Fibroblast of skin of left biceps (primary cell): Measurements from ENCODE around the gene PDZRN4.

Source experiments
- DNase-seq, 2 experiments: peaks; one replicate each; pipeline ENCODE4 v3.0.0-alpha.2; 2013; ENCODE audit warnings: low read depth in 2 of 2

The PDZRN4 gene

DNA sequence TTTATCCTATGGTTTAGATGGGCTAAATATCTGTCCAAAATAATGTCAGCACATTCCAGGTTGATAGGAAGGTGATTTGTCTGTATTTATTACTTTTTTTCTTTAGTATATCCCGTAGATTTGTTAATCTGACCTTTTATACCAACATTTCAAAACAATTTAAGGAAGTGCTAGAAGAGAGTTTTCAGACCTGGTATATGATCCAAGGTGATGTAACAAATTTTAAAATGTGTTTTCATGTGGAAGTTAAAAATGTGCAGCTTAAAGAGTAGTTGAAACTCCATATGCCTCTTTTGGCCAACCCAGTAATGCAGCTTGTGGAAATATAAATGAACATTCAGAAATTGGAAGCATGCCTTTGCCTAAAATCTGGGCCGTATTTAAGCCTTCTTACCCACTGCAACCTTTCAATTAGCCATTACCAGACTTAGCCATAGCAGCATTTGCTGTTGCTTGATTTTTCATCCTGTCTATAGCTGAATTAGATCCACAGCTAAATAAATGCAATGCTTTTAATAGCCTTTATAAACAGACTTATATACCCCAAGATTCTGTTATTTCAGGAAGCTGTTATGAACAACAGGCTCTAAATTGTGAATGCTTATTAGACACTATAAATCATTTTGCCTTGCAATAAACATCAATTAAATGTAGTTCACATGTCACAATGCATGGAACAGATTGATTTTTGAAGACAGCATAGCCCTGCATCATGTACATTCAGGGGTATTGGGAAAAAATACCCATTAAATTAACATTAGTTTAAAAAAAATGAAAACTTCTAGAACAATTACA lies 271.2 kb downstream of the PDZRN4 start:
- DNase-seq = no peak

DNA sequence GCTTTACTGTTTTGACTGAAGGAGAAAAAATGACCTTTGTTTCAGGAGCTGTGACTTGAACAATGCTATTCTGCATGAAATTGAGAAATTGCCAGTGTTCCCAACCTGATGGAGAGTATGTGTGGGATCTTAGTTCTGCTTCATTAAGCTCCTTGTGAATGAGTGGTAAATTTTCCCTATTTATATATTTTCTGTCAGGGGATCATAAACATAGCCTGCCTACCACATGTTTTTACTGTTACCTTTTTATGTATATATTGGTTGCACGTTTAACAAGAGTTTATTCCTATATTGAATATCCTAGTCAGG lies 271.7 kb downstream of the PDZRN4 start:
- no peak for DNase-seq

DNA sequence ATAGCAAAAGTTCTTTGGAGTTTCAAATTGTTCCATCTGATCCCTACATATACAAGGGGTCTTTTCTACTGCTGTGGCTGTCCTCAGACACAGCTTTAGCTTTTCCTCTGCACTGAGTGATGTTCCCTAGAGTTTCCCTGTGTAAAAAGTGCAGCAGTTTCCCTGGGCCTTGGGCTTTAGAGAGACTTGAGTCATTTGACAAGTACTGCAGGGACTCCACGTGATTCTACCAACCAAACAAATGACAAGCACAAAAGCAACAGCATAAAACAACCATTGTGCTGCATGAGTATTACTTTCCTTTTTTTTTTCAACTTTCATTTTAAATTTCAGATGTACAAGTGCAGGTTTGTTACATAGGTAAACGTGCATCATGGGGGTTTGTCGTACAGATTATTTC lies 272.8 kb downstream of the PDZRN4 start:
- no peak for DNase-seq

DNA sequence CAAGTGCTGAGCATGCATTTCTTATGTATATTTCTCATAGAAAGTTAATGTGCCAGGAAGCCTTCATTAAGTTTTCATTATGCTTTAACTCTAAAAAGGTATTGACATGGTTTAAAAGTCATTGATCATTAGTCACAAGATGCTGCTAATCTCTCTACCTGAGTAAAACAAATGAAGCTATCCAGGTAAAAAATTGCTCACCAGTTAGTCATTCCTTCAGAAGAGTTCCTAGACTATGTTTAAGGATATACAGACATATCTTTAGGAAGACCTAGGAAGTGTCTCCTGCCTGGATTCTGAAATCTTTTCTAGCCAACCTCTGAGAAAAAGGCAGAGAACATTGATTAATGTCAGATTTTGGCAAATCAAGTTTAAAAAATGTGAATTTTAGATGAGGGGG lies 274.2 kb downstream of the PDZRN4 start:
- DNase-seq = no peak

DNA sequence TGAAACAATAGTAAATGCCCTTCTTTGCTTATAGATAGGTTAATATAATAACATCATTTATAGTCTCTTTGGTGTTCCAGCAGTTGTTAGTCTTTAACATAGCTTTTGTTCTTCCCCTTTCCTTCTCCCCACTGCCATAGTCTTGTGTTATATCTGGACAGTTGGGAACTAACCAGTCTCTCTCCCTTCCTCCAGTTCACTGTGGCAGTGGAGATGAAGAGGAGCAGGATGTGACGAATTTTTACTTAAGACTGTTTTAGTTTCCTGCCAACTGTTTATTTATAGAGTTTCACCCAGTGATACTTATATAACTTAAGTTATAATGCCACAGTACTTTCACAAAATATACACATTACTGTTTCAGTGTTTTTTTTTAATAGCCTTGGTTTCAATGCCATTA lies 277.4 kb downstream of the PDZRN4 start:
- no peak for DNase-seq

DNA sequence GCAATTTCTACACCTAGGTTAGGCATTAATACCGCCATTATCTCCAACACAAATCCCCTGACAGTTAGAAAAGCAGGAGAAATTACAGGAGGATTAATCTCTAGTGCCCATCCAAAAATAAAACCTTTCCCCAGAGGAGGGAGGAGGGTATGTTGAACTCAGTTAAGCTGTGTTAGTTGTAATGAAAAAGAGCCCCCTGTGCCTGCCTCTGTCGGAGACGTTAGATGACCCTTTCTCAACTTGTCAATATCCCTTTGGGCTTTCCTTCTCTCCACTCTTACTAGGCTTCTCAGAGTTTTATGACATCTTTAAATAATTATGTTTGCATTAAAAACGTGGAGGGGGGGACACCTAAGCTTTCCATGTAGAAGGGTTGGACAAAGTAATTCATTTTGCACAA lies 278.2 kb downstream of the PDZRN4 start:
- no peak for DNase-seq

DNA sequence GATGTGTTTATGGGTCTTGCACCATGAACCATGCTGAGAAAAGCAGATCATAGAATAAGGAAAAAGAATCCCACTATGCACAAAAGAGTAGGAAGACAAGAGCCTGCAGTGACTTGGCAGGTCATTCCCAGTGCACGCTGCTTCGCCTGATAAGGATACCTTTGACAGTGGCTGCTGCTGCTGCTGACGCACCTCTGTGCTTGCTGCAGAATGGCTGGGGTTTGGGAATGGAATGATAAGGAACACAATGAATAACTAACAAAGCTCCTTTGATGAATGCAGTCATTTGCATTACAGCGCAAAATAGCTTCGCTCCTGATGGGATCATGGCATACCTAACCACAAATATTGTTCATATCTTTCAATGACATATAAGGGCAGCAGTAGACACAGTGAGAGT lies 278.7 kb downstream of the PDZRN4 start:
- DNase-seq = no peak

DNA sequence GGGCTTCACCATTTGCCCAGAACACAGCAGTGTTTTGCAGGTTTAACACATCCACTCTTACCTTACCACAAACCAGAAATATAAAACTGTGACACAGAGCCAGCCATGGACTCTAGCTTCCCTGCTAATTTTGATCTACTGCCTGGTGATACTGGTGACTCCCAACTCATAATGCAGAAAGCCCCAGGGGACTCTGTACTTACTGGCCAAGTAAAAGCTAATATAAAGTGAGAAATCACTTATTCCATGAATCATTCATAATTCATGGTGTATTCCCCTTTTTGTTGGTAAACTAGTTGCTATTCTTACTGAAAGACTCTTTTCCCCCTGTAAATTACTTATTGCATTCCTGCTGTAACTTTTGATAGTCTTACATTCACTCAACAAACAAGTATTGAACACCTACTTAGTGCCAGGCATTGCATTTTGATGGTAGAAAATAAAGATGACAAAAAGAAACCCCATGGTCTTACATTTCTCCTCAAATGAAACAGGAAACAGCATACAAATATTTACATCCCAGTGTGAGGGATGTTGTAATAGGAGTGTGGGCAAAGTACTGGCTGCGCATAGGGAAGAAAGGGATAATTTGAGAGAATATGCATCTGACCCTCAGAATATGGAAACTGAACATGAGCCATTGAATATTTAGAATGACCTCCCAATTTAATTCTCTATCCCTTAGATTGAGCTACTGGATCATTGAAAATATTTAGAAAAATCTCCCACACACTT lies 279.6 kb downstream of the PDZRN4 start:
- DNase-seq = no peak

DNA sequence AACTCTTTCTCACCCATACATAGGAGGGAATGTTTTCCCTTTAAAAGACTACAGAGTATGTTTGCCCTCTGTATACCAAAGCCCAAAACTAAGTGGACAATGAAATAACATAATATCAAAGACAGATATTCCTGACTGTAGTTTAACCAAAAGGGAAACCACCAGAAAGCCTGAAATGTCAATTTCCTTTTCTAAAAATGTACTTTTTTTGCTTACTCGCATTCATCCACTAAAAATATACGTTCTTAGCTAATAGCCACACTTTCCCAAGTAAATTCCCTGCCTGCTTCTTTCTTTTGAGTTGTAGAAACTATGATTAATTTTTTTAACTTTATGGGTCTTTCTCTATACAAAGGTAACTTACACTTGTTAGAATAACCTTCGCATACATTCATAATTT lies 280.2 kb downstream of the PDZRN4 start:
- DNase-seq = no peak

DNA sequence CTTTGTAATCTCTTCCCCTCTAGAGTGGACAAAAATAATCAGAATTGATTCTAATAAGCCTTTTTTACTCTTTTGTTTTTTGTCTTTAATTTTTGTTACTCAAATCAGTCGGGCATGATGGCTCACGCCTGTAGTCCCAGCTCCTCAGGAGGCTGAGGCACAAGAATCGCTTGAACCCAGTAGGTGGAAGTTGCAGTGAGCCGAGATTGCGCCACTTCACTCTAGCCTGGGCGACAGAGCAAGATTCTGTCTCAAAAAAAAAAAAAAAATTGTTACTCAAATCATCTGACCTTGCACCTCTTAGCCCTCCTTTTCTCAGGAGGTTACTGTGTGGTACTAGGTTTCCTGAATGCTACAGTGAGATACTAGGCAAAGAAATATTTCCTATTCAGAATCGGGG lies 280.6 kb downstream of the PDZRN4 start:
- no peak for DNase-seq

DNA sequence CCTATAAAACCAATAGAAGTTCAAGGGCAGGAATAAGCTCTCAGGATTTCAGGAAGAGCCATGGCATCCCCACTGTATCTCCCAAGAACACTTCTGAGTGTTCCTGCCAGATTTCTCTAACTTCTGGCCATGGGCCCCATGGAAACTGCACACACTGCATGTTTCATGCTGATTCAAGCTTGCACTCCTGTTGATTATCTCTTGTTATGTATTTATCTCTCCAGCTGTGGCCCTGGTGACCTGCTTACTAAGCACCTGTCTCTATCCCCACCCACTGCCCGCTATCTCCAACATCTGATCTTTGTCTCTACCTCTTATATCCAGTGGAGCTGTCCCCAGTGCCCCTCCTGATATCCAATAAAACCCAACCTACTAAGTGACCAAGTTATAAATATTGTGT lies 285.3 kb downstream of the PDZRN4 start:
- DNase-seq = no peak

DNA sequence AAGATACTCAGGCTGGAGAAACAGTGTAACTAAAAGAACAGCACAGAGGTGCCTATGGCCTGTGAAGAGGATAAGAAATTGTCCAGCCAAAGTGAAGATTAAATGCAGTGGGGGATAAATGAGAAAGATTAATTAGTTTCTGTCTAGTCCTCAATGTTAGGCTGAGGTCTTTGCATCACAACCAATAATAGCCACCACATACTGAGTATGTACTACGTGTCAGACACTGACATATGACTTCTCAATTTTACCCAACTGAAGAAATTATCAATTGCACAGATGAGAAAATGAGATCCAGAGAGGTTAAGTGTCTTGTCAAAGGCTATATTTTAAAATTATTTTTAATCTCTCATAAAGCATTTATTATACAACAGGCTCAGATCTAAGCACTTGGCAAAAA lies 285.9 kb downstream of the PDZRN4 start:
- DNase-seq = no peak

DNA sequence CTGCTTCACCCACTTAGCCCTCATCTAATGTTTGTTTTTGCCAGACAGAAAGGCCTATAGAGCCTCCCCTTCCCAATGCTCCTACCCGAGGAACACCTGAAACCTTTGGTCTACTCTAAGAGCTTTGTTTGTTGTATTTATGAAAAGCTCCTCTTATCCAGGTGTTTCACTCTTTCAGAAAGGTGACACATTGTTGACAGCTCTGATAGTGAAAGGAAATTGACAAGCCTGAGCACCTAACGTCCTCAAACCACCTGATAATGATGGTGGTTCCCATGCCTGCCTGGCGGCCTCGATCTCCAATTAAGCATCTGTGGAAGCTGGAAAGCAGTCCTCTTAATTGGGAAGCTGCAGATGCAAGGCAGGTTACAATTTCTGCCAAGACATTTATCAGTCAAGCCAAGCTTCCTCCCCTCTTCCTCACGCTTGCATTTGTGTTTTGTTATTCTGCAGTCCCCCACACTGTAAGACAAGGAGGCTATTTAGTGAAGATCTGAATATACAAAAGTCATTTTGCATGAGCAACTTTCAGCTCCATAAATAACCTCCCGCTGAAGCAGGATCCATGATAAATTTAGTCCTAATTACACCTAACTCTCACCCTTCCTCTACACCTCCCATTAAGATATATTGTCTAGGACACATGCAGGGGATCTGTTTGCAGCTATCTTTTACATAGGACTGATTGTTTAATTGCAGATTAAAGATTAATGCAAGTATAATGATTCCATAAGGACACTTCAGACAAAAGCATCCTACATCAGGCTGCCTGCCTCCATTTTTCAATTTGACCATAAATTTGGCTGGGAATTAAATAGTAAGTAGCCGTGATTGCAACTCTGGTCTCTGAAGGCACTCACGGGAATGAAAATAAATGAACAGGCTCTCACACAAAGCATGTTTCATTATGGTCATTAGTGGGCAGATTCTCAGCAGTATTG lies 288.6 kb downstream of the PDZRN4 start:
- no peak for DNase-seq

DNA sequence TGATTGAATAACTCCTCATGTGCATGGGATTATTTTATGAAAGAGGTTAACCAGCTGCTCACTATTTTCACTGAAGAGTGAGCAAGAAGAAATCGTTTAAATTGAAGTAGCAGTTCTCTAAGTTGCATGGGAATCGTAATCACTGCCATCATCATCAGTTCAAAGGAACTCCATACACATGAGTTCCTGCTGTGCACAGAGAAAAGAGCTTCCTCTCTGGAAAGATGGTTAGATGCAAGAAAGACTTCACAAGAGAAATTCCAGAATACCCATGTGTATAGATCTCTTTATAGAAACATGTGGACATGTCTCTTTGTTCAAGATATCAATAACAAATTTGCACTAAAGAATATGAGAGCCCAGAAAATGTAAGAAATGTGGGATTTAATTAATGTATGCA lies 291.3 kb downstream of the PDZRN4 start:
- DNase-seq = no peak

DNA sequence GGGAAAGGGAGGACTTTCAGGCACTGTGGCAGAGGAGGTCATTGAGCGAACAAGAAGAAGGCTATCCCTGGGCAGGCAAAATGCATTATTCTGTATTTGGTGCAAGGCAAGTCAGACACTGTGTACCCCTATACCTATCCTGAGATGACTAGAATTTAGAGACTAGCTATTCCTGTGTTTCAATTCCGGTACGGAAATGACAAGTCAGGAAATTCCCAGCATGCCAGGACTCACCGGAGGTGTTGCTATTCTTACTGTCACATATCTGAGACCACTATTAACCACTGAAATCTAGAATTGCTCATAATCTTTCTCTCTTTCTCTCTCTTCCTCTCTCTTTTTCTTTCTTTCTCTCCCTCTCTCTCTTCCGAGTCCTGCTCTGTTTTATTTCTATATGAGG lies 297.1 kb downstream of the PDZRN4 start:
- DNase-seq = no peak

DNA sequence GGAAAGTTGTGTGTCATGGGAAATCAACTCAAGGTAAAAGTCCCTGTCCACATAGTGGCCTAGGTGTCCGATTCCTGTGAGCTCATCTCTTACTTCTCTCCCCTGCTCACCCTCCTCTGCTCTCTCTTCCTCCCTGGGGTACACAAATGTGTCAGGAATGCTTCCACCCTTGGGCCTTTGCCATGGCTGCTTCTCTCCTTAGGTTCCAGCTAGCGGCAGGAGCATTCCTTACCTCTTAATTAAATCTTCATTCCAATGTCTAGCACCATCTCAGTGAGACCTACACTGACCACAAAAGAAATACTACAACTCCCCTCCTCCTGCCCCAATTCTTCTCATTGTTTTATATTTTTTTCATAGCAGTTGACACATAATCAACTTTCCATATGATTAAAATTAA lies 298.6 kb downstream of the PDZRN4 start:
- peak; percentile 45 to 52 for DNase-seq

DNA sequence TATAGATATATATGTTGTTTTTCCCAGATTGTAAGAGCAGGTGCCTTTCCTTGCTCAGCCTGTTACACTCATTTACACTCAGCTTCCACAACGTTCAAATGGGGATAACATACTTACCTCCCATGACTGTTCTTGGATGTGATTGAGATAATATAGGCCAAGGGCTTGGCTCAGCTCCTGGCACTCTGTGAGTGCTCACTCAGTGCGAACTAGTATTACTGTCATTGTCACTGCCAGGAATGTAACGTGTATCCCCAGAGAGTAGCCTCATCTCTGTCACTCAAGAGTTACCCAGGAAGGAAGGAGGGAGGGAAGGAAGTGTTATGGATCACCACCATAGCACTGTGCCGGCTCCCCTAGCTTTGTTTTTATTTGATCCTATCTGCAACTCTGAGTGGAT lies 307.9 kb downstream of the PDZRN4 start:
- DNase-seq = no peak

DNA sequence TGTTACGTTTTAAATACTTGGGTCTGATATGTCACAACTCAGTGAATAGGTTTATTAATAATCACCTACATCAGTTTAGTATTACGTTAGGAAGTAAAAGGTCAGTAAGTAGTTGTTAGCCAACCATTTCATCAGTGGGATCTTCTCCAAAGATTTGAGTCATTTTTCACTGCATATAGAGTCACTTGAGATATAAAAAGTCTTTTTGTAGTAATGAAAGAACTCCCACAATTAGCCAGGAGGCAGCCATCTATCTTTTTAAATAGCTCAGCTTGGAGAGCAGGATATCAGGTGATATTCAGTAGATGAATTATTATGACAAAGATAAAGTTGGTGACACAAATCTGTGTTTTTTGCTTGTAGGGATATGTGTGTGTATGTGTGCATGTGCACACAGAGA lies 309.3 kb downstream of the PDZRN4 start:
- DNase-seq = no peak

DNA sequence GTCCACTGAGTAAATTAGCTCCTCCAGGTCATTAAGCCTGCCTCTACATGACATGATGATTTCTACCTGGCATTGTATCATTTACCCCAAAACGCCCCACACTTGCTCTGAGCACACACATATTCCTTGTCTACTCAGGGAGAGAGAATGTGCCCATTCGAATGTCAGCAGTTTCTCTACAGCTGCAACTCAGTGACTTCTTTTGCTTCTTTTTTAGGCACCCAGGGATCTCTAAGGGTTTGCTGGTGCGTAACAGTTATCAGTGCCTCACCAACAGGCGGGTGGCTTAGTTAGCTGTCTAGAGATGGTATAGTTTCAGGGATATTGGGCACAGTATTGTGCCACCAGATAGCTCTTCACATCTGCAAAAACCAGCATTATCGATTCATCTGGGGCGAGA lies 316.9 kb downstream of the PDZRN4 start:
- DNase-seq = no peak

DNA sequence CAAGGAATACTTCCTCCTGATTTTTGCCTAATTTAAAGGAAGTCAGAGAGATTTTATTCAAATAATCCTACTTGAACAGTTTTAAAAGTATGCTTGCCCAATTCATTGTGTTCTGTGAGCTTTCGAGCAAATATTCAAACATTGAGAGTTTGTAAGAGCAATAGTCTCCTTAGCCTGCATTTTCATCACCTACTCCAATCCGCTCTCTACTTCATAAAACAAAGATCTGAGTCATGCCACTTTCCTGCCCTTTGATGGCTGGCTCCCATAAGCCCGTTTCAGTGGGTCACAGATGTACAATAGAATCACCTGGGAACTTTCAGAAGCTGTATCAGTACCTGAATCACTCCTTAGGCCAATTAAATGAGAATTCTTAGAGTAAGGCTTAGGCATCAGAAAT lies 319.2 kb downstream of the PDZRN4 start:
- no peak for DNase-seq

DNA sequence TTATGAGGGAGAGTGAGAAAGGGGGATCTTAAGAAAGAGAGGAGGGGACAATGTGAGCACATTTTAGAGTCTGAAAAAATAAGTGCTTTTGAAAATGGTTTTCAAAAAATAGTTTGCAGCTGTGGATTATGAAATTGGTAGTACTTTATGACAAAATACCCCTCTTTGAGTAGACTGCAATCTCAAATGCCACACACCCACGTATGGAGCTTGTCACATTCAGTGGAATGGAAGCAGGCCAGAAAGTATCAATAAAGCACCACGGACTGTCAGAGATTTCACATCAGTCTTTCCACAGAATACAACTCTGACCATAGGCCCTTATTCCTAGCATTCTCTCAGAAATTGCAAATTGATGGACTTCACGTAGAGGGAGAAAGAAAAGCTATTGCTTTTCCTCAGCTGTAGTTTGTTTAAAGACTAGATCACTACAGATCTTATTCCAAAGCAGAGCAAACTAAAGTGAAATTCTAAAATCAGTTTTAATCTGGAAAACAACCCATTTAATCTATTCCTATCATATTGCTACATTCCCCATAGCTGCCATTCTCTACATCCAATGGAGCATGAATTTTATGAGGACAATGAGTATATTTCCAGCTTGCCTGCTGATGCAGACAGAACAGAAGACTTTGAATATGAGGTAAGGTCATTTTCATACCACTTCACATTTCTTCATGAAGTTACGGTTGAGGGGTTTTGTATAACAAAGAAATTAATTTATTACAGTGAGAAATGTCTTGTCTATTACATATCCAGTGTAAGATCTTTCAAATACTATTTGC lies 321.3 kb downstream of the PDZRN4 start:
- no peak for DNase-seq

DNA sequence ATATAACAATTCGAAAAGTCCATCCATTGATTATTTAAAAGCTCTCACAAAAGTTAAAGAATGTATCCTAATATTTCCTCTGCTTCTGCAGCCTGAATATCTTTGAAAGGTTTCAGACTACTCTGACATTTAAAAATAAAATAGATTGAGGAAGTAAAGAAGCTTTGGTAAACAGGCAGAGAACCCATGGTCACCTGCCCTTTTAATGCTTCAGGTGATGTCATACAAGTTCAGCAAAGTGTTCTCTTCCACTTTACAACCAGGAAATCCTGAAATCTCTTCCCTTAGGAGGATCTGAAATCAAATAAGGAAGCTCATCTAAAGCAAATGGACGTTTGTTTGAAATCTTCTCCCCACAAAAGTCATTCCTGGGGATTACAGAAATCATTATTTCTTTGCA lies 322.4 kb downstream of the PDZRN4 start:
- no peak for DNase-seq
